Stimulated activated CD8-positive, alpha-beta memory T cell treated with anti-CD3 and anti-CD28 coated beads, Interleukin-12 subunit alpha, Interleukin-12 subunit beta, amount 100 ng/mL, for 1 hour (primary cell): ENCODE data around the gene RAB25.
"Not testable (repeated sequence)": the region's sequence is repeated elsewhere in the genome, so short reads cannot be mapped to it uniquely, and the experiment has no call there.

ENCODE experiments used
- DNase-seq: peaks from one replicate; pipeline ENCODE4 v3.0.0-alpha.2; 2020; ENCODE audit warnings: low read depth

Gene RAB25

GRCh38 chr1:156054500-156055280, 6.3 kb upstream of the RAB25 start, which contains the start of gene LAMTOR2:
Gene LAMTOR2 (plus strand): TSS chr1:156054782. CDS start chr1:156054890, 108 bp downstream.
- DNase-seq, result peak; percentile 94

GRCh38 chr1:156055281-156056048, 5.5 kb upstream of the RAB25 start:
- DNase-seq, result no peak

GRCh38 chr1:156056326-156056849, 4.6 kb upstream of the RAB25 start:
- no peak for DNase-seq

GRCh38 chr1:156062189-156062588, 1.2 kb downstream of the RAB25 start:
- no peak for DNase-seq

GRCh38 chr1:156063997-156064285, 3.0 kb downstream of the RAB25 start:
- DNase-seq, result no peak

- DNase-seq, result no peak
Observed at GRCh38 chr1:156064615-156065014, 3.7 kb downstream of the RAB25 start.

- no peak for DNase-seq
Observed at GRCh38 chr1:156065212-156065611, 4.3 kb downstream of the RAB25 start.

- no peak for DNase-seq
Observed at GRCh38 chr1:156065871-156066270, 4.9 kb downstream of the RAB25 start.

- no peak for DNase-seq
Observed at GRCh38 chr1:156067262-156067661, 6.3 kb downstream of the RAB25 start.

GRCh38 chr1:156069490-156070455, 8.8 kb downstream of the RAB25 start:
- DNase-seq, result no peak

GRCh38 chr1:156070548-156070947, 9.6 kb downstream of the RAB25 start:
- DNase-seq, result no peak

GRCh38 chr1:156071332-156071816, 10.4 kb downstream of the RAB25 start:
- DNase-seq, result not testable (repeated sequence)

- no peak for DNase-seq
Observed at GRCh38 chr1:156072251-156072650, 11.3 kb downstream of the RAB25 start.

- no peak for DNase-seq
Observed at GRCh38 chr1:156073110-156073687, 12.2 kb downstream of the RAB25 start.

GRCh38 chr1:156073740-156074139, 12.8 kb downstream of the RAB25 start:
- no peak for DNase-seq

GRCh38 chr1:156074661-156075060, 13.7 kb downstream of the RAB25 start:
- DNase-seq, result no peak

- DNase-seq, result no peak
Observed at GRCh38 chr1:156075162-156075561, 14.2 kb downstream of the RAB25 start.

- DNase-seq, result no peak
Observed at GRCh38 chr1:156075775-156076204, 14.8 kb downstream of the RAB25 start.

GRCh38 chr1:156076609-156077429, 15.9 kb downstream of the RAB25 start:
- no peak for DNase-seq

GRCh38 chr1:156077430-156077760, 16.4 kb downstream of the RAB25 start:
- DNase-seq, result no peak

- DNase-seq, result no peak
Observed at GRCh38 chr1:156078728-156079127, 17.8 kb downstream of the RAB25 start.
